Uterus (tissue), 4 donors: ENCODE results near the gene OSTM1. TPM values are rescaled to one million over a fixed set of nuclear protein-coding genes. Genes with fewer than 3 reads are reported as not detected.
"Not testable (repeated sequence)": the region's sequence is repeated elsewhere in the genome, so short reads cannot be mapped to it uniquely, and the experiment has no call there.

ENCODE experiments used
- DNase-seq, 2 donors: peaks; one replicate each; pipeline ENCODE4 v3.0.0-alpha.2; 2019 to 2020
- H3K27ac ChIP-seq, 2 donors: fragments of 200-600 bp; sonication (generic); 1 replicate in 1 of 2; 2 replicates in 1 of 2; pipeline ENCODE4 v1.5.1; 2016 to 2018
- H3K27me3 ChIP-seq, 2 donors: fragments of 200-600 bp; sonication (generic); one replicate each; pipeline ENCODE4 v1.5.1; 2018 to 2019; ENCODE audit warnings: control low read depth in 1 of 2
- H3K36me3 ChIP-seq, 2 donors: fragments of 200-600 bp; sonication (generic); one replicate each; pipeline ENCODE4 v1.5.1; 2019; ENCODE audit warnings: control low read depth in 1 of 2
- H3K4me1 ChIP-seq, 2 donors: fragments of 200-600 bp; sonication (generic); one replicate each; pipeline ENCODE4 v1.5.1; 2018 to 2019; ENCODE audit warnings: control low read depth in 1 of 2
- H3K4me3 ChIP-seq, 2 donors: fragments of 200-600 bp; sonication (generic); 1 replicate in 1 of 2; 2 replicates in 1 of 2; pipeline ENCODE4 v1.5.1; 2018 to 2019; ENCODE audit warnings: mild to moderate bottlenecking in 1 of 2
- H3K9me3 ChIP-seq, 2 donors: fragments of 200-600 bp; sonication (generic); one replicate each; pipeline ENCODE4 v1.5.1; 2019; ENCODE audit warnings: control low read depth in 1 of 2
- CTCF ChIP-seq, 4 experiments: fragments of 200-600 bp in 2 of 4; fragments of 450-650 bp in 2 of 4; sonication (generic) in 2 of 4; IDR thresholded peaks; one replicate each; pipeline ENCODE4 v1.5.1; 2016 to 2019; ENCODE audit warnings: antibody characterized with exemption in 4 of 4, mild to moderate bottlenecking in 2 of 4, moderate library complexity in 1 of 4
- POLR2A ChIP-seq, 2 donors: fragments of 450-650 bp; IDR thresholded peaks; one replicate each; pipeline ENCODE4 v1.6.1; 2016; ENCODE audit warnings: antibody characterized with exemption in 2 of 2, mild to moderate bottlenecking in 1 of 2, moderate library complexity in 1 of 2
- intact Hi-C: fragments of 100-400 bp; cut with DNase I; formaldehyde crosslinking; loops from one replicate; pipeline ENCODE4 v1.15.1; 2023; ENCODE audit warnings: low total_unique reads
- total RNA-seq, 4 donors: library from RNA; depleted of rRNA in 3 of 4; stranded (reverse); fragments of >200 nt in 3 of 4; gene quantifications; one replicate each; pipeline versions ENCODE4 v1.1.0 to v1.2.4, GENCODE V29; 2014 to 2023
- donor health status: DM: yes; HTN: yes; CAD: no.

The OSTM1 gene
- total RNA-seq, 4 donors from 2014 or later: 26.2 to 92.5 (median 53.7) TPM

GRCh38 chr6:108027594-108027993 is 46.9 kb downstream of the OSTM1 start:
- intact Hi-C loops: no loop called here
- TF ChIP-seq POLR2A (IDR thresholded peaks at IDR 0.05) (no peak), CTCF (IDR thresholded peaks at IDR 0.05) (no peak)
- Histone ChIP-seq H3K36me3 (no peaks in the 10 kb centered on the region), H3K9me3 (no peaks in the 10 kb centered on the region), H3K27me3 (no peaks in the 10 kb centered on the region), H3K4me1 (no peaks in the 10 kb centered on the region), H3K27ac (no peak overlapping the region), H3K4me3 (no peak overlapping the region)
- no peak for DNase-seq

GRCh38 chr6:108027056-108027455 is 47.5 kb downstream of the OSTM1 start:
- no peaks in the 10 kb centered on the region for H3K4me1 ChIP-seq
- H3K4me3 ChIP-seq: no peak overlapping the region
- TF ChIP-seq POLR2A (IDR thresholded peaks at IDR 0.05): no peak
- no peak for TF ChIP-seq CTCF (IDR thresholded peaks at IDR 0.05)
- DNase-seq: no peak
- H3K27me3 ChIP-seq: no peaks in the 10 kb centered on the region
- H3K27ac ChIP-seq: no peak overlapping the region
- intact Hi-C loops: no loop called here
- H3K9me3 ChIP-seq: no peaks in the 10 kb centered on the region
- H3K36me3 ChIP-seq: no peaks in the 10 kb centered on the region

- H3K9me3 ChIP-seq: no peaks in the 10 kb centered on the region
- H3K27ac ChIP-seq: no peak overlapping the region
- TF ChIP-seq CTCF (IDR thresholded peaks at IDR 0.05) (no peak), POLR2A (IDR thresholded peaks at IDR 0.05) (no peak)
- H3K27me3 ChIP-seq: no peaks in the 10 kb centered on the region
- H3K4me1 ChIP-seq: no peaks in the 10 kb centered on the region
- DNase-seq: no peak
- intact Hi-C loops: no loop called here
- no peaks in the 10 kb centered on the region for H3K36me3 ChIP-seq
- no peak overlapping the region for H3K4me3 ChIP-seq
Measured at GRCh38 chr6:108024427-108025073, 50.0 kb downstream of the OSTM1 start.

GRCh38 chr6:108020472-108021116 is 53.9 kb downstream of the OSTM1 start:
- DNase-seq: no peak
- intact Hi-C loops: no loop called here
- Histone ChIP-seq H3K4me3 (no peak overlapping the region), H3K27ac (no peak overlapping the region), H3K27me3 (no peaks in the 10 kb centered on the region), H3K4me1 (no peaks in the 10 kb centered on the region), H3K9me3 (no peaks in the 10 kb centered on the region), H3K36me3 (no peaks in the 10 kb centered on the region)
- no peak for TF ChIP-seq CTCF (IDR thresholded peaks at IDR 0.05)
- no peak for TF ChIP-seq POLR2A (IDR thresholded peaks at IDR 0.05)

GRCh38 chr6:108016283-108016682 is 58.3 kb downstream of the OSTM1 start:
- H3K4me1 ChIP-seq, H3K4me3 ChIP-seq, H3K9me3 ChIP-seq, H3K36me3 ChIP-seq, intact Hi-C loops, H3K27ac ChIP-seq, H3K27me3 ChIP-seq, DNase-seq: not testable (repeated sequence)
